Bronchial epithelial cell (primary cell): Measurements from ENCODE around the gene CEP83. TPM values are rescaled to one million over a fixed set of nuclear protein-coding genes. Genes with fewer than 3 reads are reported as not detected.
"Not testable (repeated sequence)": the region's sequence is repeated elsewhere in the genome, so short reads cannot be mapped to it uniquely, and the experiment has no call there.

Source experiments
- DNase-seq: peaks from one replicate; pipeline ENCODE4 v3.0.0-alpha.2; 2010; ENCODE audit warnings: low read depth
- FAIRE-seq: peaks from 2 replicates; lab custom pipeline; 2011; peaks lifted over from hg19 to GRCh38; lab: Jason Lieb, UNC
- H3K27me3 ChIP-seq: 2 replicates; pipeline ENCODE4 v1.5.1; 2011; ENCODE audit warnings: low read length; ENCODE audit not compliant: control insufficient read depth, insufficient read depth
- H3K36me3 ChIP-seq: 2 replicates; pipeline ENCODE4 v1.5.1; 2011; ENCODE audit warnings: low read length; ENCODE audit not compliant: control insufficient read depth, insufficient read depth
- H3K4me3 ChIP-seq: 2 replicates; pipeline ENCODE4 v1.5.1; 2011; ENCODE audit warnings: mild to moderate bottlenecking, low read depth, low read length, control low read depth
- CTCF ChIP-seq: IDR thresholded peaks from 2 replicates; pipeline ENCODE4 v1.5.1; 2011; ENCODE audit warnings: mild to moderate bottlenecking, moderate library complexity, low read length, control low read depth, inconsistent platforms; ENCODE audit not compliant: insufficient read depth, severe bottlenecking
- total RNA-seq: library from RNA; depleted of rRNA; stranded (reverse); fragments of >200 nt; gene quantifications from 2 replicates; pipeline ENCODE4 v1.2.1, GENCODE V29; 2014

Gene CEP83
- total RNA-seq, 1 donor from 2014 or later = 9.7 TPM

GRCh38 chr12:94426049-94426448 is 33.6 kb downstream of the CEP83 start:
- DNase-seq (no peak), FAIRE-seq (no peak)
- Histone ChIP-seq H3K36me3 (no peaks in the 10 kb centered on the region), H3K4me3 (no peak overlapping the region), H3K27me3 (no peaks in the 10 kb centered on the region)
- TF ChIP-seq CTCF = no peak

DNA sequence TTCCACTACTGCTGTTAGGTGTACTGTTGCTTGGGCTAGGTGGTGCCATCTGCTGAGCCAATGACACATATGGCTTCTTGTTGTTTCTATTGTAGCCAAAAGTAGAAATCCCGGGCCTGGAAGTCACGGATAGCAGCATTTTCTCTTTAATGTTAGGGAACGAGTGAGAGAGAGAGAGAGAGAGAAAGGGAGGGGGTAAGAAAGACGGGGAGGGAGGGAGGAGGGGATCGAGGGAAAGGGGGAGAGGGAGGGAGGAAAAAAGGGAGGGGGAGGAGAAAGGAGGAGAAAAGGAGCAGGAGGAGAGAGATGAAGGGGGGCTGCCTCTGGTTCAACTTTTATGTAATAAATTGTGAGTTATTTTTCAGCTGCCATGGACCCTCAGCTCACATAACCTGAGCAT is 34.8 kb downstream of the CEP83 start:
- DNase-seq, H3K36me3 ChIP-seq, H3K27me3 ChIP-seq, FAIRE-seq: not testable (repeated sequence)
- peak overlapping the region; percentile 23 for H3K4me3 ChIP-seq

GRCh38 chr12:94421868-94422740 is 37.6 kb downstream of the CEP83 start:
- DNase-seq (no peak), FAIRE-seq (no peak)
- Histone ChIP-seq H3K4me3 (no peak overlapping the region), H3K27me3 (no peaks in the 10 kb centered on the region), H3K36me3 (no peaks in the 10 kb centered on the region)
- no peak for TF ChIP-seq CTCF

- H3K4me3 ChIP-seq = no peak overlapping the region
- DNase-seq = no peak
- FAIRE-seq = no peak
- no peaks in the 10 kb centered on the region for H3K36me3 ChIP-seq
- no peaks in the 10 kb centered on the region for H3K27me3 ChIP-seq
- no peak for TF ChIP-seq CTCF
These were observed 41.1 kb downstream of the CEP83 start for GRCh38 chr12:94418517-94418916.

- no peak for TF ChIP-seq CTCF
- no peak for FAIRE-seq
- Histone ChIP-seq H3K36me3 (no peaks in the 10 kb centered on the region), H3K27me3 (no peaks in the 10 kb centered on the region), H3K4me3 (no peak overlapping the region)
- DNase-seq = no peak
These were observed 43.1 kb downstream of the CEP83 start for GRCh38 chr12:94416613-94417012.

- Histone ChIP-seq H3K36me3 (no peaks in the 10 kb centered on the region), H3K27me3 (no peaks in the 10 kb centered on the region), H3K4me3 (no peak overlapping the region)
- FAIRE-seq = no peak
- DNase-seq = no peak
- no peak for TF ChIP-seq CTCF
These were observed 44.6 kb downstream of the CEP83 start for GRCh38 chr12:94415066-94415465.
